HG03571 (cell line): ENCODE data around the gene CD3D.

Experiments used
- ATAC-seq: cut with Tn5 transposase; IDR thresholded peaks from one replicate; pipeline ENCODE4 v1.9.1; 2021; ENCODE audit not compliant: unreplicated experiment

The CD3D gene

GRCh38 chr11:118342503-118343161 lies at the start of gene CD3D:
Gene CD3D (minus strand): TSS chr11:118342705. CDS start chr11:118342607, 98 bp downstream.
- ATAC-seq, result no peak

GRCh38 chr11:118383657-118384056 lies 41.2 kb upstream of the CD3D start:
- no peak for ATAC-seq

GRCh38 chr11:118382954-118383353 lies 40.4 kb upstream of the CD3D start:
- no peak for ATAC-seq

GRCh38 chr11:118380571-118380970 lies 38.1 kb upstream of the CD3D start:
- no peak for ATAC-seq

- ATAC-seq, result no peak
Measured at GRCh38 chr11:118379497-118379896, 37.0 kb upstream of the CD3D start.

GRCh38 chr11:118375978-118376377 lies 33.5 kb upstream of the CD3D start:
- no peak for ATAC-seq

GRCh38 chr11:118374729-118375128 lies 32.2 kb upstream of the CD3D start:
- ATAC-seq, result no peak

GRCh38 chr11:118373871-118374270 lies 31.4 kb upstream of the CD3D start:
- ATAC-seq, result no peak

GRCh38 chr11:118373263-118373662 lies 30.8 kb upstream of the CD3D start:
- no peak for ATAC-seq

- ATAC-seq, result no peak
Measured at GRCh38 chr11:118370774-118371173, 28.3 kb upstream of the CD3D start.

GRCh38 chr11:118366287-118366686 lies 23.8 kb upstream of the CD3D start:
- no peak for ATAC-seq

- no peak for ATAC-seq
Measured at GRCh38 chr11:118364956-118365615, 22.6 kb upstream of the CD3D start.

GRCh38 chr11:118359295-118359958 lies 16.9 kb upstream of the CD3D start, which contains the start of gene UBE4A:
Gene UBE4A (plus strand): TSS chr11:118359600. CDS start chr11:118365081, 5,481 bp downstream.
- ATAC-seq, result peak; percentile 68

GRCh38 chr11:118358071-118358470 lies 15.6 kb upstream of the CD3D start:
- ATAC-seq, result no peak

GRCh38 chr11:118353084-118353710 lies 10.7 kb upstream of the CD3D start:
- ATAC-seq, result no peak

- ATAC-seq, result no peak
Measured at GRCh38 chr11:118349475-118349874, 7.0 kb upstream of the CD3D start.

GRCh38 chr11:118343981-118344515 lies 1.5 kb upstream of the CD3D start, which contains the start of gene CD3G:
Gene CD3G (plus strand): TSS chr11:118344344. CDS start chr11:118344424, 80 bp downstream.
- ATAC-seq, result no peak

GRCh38 chr11:118343248-118343647 lies 743 bp upstream of the CD3D start:
- ATAC-seq, result no peak

- no peak for ATAC-seq
Measured at GRCh38 chr11:118341815-118342489, 553 bp downstream of the CD3D start.

GRCh38 chr11:118341261-118341660 lies 1.2 kb downstream of the CD3D start:
- ATAC-seq, result no peak

- no peak for ATAC-seq
Measured at GRCh38 chr11:118340449-118340848, 2.1 kb downstream of the CD3D start.
